Activated naive CD8-positive, alpha-beta T cell treated with anti-CD3 and anti-CD28 coated beads for 36 hours (primary cell): ENCODE measurements around the gene NEUROG1. TPM values are rescaled to one million over a fixed set of nuclear protein-coding genes. Genes with fewer than 3 reads are reported as not detected.

Experiments
- DNase-seq: peaks from one replicate; pipeline ENCODE4 v3.0.0; 2021
- H3K27ac Mint-ChIP-seq: one replicate; pipeline ENCODE4 v1.8.0; 2022; ENCODE audit warnings: mild to moderate bottlenecking, moderate library complexity, mixed read lengths
- H3K27me3 Mint-ChIP-seq: one replicate; pipeline ENCODE4 v1.8.0; 2022; ENCODE audit warnings: mild to moderate bottlenecking, mixed read lengths
- H3K36me3 Mint-ChIP-seq: one replicate; pipeline ENCODE4 v1.8.0; 2021; ENCODE audit warnings: mild to moderate bottlenecking, mixed read lengths
- H3K4me1 Mint-ChIP-seq: one replicate; pipeline ENCODE4 v1.8.0; 2021; ENCODE audit warnings: mixed read lengths
- H3K4me3 Mint-ChIP-seq: one replicate; pipeline ENCODE4 v1.8.0; 2022; ENCODE audit warnings: mild to moderate bottlenecking, moderate library complexity, mixed read lengths
- H3K9me3 Mint-ChIP-seq: one replicate; pipeline ENCODE4 v1.8.0; 2022; ENCODE audit warnings: mixed read lengths
- total RNA-seq, 2 experiments: library from RNA; stranded (reverse); gene quantifications; one replicate each; pipeline ENCODE4 v1.2.3, GENCODE V29; 2021

NEUROG1 gene
- total RNA-seq, 2 experiments from 2014 or later: not detected

- Mint-ChIP-seq H3K4me1 (peaks cover 16% of the 10 kb centered on the region), H3K9me3 (no peaks in the 10 kb centered on the region), H3K27me3 (peaks cover 58% of the 10 kb centered on the region), H3K27ac (no peak overlapping the region), H3K36me3 (no peaks in the 10 kb centered on the region), H3K4me3 (no peak overlapping the region)
- no peak for DNase-seq
Measured at GRCh38 chr5:135486131-135487036, 49.4 kb downstream of the NEUROG1 start.

- DNase-seq: no peak
- H3K27me3 Mint-ChIP-seq: peaks cover 44% of the 10 kb centered on the region
Measured at GRCh38 chr5:135484674-135485086, 51.1 kb downstream of the NEUROG1 start.

More at GRCh38 chr5:135484674-135485086, 51.1 kb downstream of the NEUROG1 start:
- H3K9me3 Mint-ChIP-seq: no peaks in the 10 kb centered on the region
- no peak overlapping the region for H3K27ac Mint-ChIP-seq
- H3K36me3 Mint-ChIP-seq: no peaks in the 10 kb centered on the region
- no peak overlapping the region for H3K4me3 Mint-ChIP-seq
- H3K4me1 Mint-ChIP-seq: peaks cover 6% of the 10 kb centered on the region

Other genes starting within 250 kb of the NEUROG1 start
- gene MACROH2A1, start 136.7 kb downstream of the NEUROG1 start, total RNA-seq: 100 to 1,000 TPM; 201 to 208 TPM
- not detected for gene DCANP1, start 88.6 kb downstream of the NEUROG1 start, total RNA-seq
- gene TIFAB, start 83.6 kb downstream of the NEUROG1 start, total RNA-seq: not detected
- not detected for gene CXCL14, start 43.0 kb upstream of the NEUROG1 start, total RNA-seq